Inflammatory macrophage (primary cell): ENCODE data around the gene MCUR1.
"Not testable (repeated sequence)": the region's sequence is repeated elsewhere in the genome, so short reads cannot be mapped to it uniquely, and the experiment has no call there.

Experiments used
- DNase-seq, 2 donors: peaks; one replicate each; pipeline ENCODE4 v3.0.0-alpha.2; 2020 to 2022

The MCUR1 gene

DNA sequence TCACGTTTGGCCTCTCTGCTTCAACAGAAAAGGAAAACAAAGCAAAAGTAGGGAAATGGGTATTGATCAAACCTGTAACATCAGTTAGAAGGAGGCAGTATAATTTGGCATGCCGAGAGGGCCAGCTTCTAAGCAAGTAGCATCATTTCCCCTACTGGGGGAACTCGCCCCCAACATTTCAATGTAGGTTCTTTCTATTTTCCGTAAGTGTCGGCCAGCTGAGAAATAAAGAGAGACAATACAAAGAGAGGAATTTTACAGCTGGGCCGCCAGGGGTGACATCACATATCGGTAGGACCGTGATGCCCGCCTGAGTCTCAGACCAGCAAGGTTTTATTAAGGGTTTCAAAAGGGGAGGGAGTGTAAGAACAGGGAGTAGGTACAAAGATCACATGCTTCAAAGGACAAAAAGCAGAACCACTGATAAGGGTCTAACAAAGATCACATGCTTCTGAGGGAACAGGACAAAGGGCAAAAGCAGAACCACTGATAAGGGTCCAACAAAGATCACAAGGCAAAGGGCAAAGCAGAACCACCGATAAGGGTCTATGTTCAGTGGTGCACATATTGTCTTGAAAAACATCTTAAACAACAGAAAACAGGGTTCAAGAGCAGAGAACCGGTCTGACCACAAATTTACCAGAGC lies 14.4 kb upstream of the MCUR1 start:
- DNase-seq: not testable (repeated sequence)

DNA sequence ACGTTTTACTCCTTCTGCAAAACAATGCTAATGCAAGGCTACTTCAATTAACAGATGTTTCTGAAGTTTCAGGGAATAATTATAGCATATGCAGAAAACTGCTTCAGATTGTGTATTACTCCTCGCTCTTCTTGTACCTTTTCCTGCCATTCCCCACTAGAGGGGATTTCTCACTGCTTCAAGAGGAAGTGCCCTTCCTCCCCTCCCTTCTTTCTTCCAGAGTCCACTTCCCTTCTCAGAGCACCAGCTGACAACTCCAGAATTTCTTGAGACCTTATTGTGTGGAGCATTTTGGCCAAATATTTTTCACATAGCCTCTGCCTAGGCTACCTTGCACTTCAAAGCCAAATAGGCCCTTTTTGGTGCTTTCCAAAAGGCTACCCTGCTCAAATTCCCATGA lies 12.7 kb upstream of the MCUR1 start:
- peak; percentile 16 to 17 for DNase-seq

DNA sequence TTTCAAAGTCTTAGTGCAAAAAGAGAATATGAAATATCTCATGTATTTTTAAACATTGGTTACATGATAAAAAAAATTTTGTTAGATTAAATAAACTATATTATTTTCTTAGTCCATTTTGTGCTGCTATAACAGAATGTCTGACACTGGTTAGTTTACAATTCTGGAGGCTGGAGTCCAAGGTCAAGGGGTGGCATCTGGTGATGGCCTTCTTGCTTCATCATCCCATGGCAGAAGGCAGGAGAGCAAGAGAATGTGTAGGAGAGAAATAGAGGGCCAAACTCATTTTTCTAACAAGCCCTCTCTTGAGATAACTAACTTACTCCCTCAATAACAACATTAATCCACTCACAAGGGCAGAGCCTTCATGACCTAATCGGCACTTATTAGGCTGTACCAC lies 11.5 kb upstream of the MCUR1 start:
- no peak for DNase-seq

DNA sequence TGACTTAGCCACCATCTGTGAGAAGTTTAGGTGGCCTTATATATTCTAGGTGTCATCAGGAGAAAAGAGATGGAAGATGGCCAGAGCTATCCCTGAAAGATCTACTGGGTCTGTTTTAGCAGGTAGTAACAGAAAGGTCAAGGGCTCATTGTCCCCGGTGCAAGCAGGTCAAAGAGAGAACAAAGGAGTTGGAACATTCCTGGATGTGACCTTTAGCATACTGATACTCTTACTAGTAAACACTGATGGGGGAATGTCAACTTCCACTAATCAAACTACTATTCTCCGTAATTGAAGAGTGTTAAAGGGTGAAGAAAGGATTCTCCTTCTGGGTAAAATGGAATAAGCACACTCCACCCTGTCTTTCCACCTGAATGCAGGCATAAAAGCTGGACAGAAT lies 4.0 kb upstream of the MCUR1 start:
- DNase-seq: no peak

DNA sequence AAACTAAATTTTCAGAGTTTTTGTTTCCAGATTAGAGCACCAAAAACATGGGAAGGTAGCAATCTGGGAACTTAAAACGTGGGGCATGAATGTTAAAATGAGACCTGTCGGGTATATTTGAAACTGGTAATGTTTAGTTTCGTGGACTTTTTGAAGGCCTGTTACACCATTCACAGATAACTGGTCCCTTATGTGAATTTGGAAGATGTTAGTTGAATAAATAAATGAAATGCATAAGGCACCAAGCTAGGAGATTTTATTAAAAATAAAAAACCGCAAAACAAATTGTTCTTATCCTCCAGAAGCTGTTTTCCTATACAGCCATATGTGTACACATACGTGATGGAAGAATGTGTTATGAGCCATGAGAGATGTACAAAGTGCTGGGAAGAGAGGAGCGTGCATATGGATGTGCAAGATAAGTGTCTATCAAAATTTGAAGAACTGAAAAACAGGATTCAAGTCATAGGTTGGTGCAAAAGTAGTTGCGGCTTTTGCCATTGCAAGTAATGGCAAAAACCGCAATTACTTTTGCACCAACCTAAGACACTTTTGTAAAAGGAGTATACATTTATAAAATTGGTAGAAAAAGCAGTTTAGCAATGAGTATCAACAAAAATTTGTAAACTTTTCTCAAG lies 700 bp upstream of the MCUR1 start:
- peak in 1 of 2 donors; percentile 18 for DNase-seq

DNA sequence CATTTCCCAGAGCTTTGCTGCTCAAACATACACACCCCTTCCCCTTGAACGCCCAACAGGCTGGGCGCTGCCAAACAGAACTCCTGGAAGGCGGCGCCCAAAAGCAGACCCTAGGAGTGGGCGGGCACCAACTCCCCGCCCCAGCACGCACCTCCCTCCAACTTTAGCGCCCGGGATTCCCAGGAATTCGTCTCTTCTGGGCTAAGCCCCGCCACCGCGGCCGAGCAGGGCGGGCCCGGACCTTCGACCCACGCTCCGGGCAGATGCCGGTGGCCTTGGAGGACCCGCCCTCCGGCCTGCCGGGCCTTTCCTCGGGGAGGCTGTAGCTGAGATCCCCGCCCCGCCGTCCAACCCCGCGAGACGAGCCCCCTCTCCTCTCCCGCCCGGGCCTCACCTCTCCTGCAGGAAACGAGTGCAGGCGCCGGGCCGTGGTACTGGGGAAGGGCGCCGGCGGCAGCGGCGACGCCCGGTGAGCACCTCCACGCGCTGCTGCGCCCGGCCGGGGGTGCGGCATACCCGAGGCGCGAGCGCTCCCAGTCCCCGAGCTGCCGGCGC lies 659 bp downstream of the MCUR1 start:
- peak; percentile 35 to 56 for DNase-seq

DNA sequence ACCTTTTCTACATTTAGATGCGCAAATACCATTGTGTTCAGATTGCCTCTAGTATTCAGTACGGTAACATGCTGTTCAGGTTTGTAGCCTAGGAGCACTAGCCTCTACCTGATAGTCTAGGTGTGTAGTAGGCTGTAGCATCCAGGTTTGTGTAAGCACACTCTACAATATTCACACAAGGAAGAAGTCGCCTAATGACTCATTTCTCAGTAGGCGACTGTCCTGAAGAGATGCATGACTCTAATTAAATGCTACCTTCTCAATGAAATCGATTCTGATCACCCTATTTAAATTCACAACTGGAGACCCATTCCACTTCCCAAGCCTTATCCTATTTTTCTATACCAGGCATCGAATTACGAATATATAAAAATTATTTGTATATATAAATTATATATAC lies 1.3 kb downstream of the MCUR1 start:
- DNase-seq: no peak

DNA sequence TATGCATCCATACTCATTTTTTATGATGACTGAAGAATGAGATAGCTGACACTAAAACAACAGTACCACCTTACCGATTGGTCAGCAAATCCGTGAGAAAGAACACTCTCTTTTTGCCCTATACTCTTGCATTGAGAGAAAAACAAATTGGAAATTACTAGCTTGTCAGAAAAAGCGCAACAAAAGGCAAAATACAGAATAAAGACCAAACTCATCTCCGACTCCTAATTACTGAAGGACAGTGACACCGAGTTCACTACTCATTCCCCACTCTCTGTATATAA lies 2.1 kb downstream of the MCUR1 start:
- DNase-seq: no peak

DNA sequence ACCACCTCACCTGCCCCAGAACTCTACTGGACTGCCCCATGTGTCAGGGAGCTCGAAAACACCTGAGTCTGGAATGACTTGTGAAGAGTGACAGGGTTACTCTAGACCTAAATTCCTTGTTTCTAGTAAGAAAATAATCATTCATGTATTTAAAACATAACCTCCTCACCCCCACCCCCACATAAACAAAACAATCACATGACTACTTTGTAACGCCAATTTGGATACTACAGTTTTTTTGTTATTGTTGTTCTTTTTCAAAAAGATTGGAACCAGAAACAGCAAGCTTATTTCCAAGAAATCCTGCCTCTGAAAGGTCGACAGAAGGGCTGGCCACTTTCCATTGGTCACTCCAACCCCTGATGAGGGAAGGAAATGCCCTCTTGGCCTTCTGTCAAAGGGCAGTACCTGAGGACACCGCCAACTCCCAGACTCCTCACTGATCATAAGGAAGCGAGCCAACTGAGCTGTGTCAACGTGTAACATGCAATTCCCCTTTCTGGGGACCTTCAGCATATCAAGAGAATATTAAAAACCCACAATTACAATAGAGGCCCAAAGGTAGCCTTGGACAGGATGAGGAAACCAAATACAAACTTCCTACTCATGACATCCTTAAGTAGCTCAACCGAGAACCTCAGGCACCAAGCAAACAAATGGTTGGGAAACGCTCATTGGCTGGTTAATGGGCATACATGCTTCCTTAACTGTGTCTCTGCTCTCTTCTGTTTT lies 2.6 kb downstream of the MCUR1 start:
- peak; percentile 6 to 31 for DNase-seq

DNA sequence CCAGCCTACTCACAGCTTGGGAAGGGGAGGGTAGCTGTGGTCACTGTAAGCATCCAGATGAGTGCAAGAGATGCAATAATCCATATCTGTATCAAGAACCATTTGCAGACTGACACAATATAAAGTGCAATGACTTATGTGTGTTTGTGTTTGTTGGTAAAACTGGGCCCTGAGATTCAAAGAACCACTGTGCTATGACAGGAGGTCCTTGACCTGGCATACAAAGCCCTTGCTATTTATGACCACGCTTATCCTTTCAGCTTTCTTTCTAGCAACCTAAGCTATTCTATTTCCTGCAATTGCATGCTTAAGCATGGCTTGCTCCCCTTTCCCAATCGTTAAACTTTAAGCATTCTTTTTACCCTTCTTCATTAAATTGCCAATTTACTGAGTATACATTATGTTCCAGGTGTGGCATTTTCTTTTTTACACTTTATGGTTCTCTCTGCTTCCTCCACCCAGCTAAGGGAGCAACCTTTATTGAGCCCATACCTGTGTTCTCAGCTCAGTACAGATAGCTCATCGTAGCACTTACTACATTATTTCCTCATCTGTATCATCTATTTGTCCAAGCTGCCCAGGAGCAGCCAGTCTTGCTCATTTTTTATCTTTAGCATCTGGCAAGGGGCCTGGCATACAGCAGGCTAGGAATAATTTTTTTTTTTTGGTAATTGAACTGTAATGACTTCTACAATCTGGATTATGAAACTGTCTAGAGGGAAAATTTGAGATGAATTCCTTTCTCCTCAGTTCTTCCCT lies 3.5 kb downstream of the MCUR1 start:
- DNase-seq: no peak

DNA sequence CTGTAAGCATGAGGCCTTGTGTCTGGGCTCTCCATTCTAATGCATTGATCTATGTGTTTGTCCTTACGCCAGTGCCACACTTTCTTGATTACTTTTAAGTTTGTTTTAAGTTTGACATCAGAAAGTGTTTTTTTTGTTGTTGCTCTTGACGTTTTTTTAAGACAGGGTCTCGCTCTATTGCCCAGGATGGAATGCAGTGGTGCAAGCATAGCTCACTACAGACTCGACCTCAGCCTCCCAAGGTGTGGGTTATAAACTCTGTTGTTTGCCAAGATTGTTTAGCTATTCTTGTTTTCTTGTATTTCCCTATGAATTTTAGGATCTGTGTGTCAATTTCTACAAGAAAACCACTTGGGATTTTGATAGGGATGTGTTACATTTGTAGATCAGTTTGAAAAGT lies 5.6 kb downstream of the MCUR1 start:
- DNase-seq: no peak

DNA sequence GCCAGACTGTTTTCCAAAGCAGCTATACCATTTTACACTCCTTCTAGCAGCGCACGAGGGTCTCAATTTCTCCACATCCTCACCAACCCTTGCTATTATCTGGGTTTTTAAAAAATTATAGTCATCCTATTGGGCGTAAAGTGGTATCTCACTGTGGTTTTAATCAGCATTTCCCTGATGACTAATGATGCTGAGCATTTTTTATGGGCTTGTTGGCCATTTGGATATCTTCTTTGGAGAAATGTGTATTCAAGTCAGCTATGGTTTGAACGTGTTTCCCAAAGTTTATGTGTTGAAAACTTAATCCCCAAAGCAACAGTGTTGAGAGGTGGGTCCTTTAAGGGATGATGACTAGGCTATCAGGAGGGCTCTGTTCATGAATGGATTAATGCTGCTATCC lies 6.7 kb downstream of the MCUR1 start:
- DNase-seq: no peak

DNA sequence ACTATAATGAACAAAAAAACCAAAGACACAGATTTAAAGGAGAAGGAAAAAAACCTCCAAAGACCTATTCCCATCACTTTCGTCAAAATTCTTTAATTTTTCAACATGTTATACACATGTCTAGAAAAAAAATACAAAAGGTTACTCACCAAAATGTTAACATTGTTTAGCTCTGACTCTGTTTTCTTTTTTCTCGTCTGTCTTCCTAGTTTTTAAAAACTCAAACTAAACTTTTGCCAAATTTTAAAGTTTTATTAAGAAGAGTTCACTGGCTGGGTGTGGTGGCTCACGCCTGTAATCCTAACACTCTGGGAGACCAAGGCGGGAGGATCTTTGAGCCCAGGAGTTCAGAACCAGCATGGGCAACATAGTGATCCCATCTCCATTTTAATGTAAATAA lies 10.8 kb downstream of the MCUR1 start:
- DNase-seq: no peak

DNA sequence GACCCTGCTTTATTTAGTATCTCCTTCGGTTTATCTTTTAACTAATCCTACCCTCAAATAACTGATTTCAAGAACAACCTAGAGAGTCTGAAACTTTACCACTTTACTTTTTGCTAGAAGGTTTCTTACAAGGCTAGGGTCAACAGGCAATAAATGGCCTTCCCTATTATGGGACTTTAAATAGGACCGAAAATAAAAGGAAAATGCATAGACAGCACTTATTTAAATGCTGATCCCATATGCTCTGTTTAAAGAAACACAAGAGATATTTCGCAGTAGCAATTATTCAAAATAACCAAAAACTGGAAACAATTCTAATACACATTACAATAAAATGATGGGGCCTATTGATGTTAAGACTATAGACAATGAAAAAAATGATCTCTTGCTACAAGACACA lies 13.7 kb downstream of the MCUR1 start:
- DNase-seq: no peak

DNA sequence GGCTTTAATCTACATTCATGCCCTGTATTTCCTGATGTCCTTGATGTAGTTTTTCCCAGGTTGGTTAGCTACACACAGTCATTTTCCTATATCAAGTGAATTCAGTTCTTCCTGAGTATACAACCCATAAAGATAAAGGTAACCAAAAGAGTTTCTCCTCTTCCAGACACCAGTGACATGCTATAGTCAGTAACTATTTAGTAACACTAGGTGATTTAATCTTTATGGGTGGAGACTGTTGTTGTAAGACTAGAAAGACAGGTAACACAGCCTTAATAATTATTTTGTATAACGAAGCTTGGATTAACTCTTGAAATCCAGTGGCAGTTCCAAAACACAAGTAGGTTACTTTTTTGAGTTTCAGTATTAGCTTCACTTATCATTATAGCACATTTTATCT lies 17.6 kb downstream of the MCUR1 start:
- no peak for DNase-seq

DNA sequence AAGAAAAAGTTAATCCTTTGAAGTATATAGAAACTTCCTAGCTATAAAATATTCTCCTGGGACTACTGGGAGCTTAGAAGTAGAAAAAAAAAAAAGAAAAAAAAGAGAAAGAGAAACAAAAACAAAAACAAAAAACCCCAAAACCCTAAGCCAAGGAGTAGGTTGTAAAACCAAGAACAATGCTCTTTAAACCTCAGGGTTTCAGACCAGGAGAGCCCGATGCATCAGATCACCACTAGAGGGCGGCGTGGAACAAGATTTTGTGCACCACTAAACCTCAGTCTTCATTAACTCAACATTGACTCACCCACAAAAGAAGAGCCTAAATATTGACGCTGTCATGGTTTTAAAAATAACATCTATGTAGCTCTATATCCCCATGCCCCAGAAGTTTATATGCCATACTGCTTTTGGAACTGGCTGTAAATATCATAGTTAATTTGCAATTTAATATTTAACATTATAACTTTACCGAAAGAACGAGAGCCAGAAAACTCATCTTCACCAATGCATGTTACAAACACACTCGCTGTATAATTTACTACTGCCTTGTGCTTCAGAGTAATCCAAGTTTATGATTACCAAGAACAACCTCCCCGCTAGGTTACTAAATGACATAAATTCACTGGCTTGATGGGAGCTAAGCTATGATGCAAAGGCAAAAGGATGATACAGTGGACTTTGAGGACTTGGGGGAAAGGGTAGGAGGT lies 19.2 kb downstream of the MCUR1 start:
- peak; percentile 79 to 81 for DNase-seq

DNA sequence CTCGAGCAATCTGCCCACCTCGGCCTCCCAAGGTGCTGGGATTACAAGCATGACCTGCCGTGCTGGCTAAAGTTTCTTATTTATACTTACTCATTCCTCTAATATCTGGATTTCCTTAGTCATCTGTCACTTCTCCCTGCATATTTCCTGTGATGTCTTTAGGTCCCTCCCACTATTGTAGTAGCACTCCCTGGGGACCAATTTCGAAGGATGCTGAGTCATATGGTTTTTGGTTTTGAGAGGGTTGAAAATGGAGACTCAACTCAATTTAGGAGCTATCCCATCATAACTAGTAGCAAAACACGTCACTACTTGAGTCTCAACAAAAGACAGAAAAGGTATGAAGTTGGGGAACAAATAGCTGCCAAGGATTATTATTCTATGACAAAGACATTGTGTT lies 20.2 kb downstream of the MCUR1 start:
- no peak for DNase-seq

DNA sequence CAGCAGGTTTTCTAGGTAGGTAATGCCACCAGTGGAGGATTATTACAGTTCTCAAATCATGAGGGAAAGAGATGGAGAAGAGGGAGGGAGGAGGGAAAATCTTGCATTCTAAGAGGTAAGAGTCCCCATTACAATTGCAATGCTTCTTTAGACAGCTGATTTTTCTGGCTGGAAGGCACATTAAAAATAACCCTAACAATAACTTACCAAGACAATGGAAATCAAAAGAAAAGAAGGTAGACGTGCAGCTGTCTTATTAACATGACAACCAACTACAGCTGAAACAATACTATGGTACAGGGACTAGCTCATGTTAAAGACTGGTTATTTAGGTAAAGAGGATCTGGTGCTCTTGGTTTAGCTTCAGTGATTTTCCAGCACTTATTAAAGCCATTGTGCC lies 24.6 kb downstream of the MCUR1 start:
- DNase-seq: no peak

DNA sequence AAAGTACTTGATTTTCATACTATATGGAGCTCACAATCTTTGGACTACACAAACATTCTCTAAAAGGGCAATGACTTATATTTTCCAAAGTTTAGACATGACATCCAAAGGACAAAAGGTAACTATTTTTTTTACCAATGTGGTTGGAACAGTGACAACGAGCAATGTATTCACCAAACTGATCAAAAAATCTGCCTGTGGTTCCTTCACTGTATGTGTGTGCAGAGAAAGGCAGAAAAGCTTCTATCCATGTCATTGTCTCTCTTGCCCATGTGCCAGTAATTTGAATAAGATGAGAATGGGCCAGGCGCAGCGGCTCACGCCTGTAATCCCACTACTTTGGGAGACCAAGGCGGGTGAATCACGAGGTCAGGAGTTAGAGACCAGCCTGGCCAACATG lies 25.5 kb downstream of the MCUR1 start:
- no peak for DNase-seq

DNA sequence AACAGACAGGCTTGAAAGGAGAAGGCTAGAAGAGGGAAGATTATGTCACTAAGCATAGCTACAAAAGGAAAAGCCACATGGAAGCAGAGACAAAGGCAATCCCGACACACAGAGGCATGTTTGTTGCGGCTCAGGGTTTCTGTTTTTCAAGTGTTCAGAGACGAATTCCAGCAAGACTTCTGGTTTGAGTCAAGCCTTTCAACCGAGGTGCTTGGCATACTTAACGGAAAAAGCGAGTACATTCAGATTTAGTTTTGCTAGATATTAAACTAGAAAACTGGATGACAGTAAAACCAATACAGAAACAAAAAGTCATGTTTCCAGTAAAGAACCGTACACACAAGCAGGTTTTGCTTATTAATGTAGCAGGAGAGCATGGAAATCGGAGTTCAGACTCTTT lies 27.2 kb downstream of the MCUR1 start:
- no peak for DNase-seq

DNA sequence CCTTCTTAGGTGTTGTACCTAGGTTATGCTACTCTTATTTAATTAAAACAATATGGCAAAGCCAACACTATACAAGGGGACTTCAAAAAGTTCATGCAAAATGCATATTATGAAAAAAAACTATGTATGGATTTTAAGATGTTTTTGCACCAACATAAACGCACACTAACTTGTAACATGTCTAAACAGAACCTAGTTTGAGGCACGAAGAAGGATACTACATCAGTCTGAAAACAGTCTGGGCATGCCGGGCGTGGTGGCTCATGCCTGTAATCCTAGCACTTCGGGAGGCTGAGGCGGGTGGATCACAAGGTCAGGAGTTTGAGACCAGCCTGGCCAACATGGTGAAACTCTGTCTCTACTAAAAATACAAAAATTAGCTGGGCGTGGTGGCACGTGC lies 34.2 kb downstream of the MCUR1 start:
- DNase-seq: not testable (repeated sequence)

DNA sequence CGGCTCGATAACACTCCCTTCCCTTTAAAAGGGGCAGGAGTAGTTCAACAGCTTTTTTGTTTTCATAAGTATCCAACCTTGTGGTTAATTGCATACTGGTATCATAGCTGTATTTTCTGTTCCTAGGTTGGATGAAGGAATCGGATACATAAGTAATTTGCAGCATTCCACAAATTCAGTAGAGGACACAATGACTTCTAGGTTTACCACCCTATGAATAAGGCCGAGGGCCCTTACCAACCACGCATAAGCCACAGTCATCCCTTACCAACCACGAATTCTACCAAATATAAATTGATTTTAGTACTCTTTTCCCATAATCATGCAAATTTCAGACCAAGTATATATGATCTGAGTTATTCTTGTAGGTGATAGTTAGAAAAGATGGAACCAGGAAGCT lies 36.3 kb downstream of the MCUR1 start:
- no peak for DNase-seq

DNA sequence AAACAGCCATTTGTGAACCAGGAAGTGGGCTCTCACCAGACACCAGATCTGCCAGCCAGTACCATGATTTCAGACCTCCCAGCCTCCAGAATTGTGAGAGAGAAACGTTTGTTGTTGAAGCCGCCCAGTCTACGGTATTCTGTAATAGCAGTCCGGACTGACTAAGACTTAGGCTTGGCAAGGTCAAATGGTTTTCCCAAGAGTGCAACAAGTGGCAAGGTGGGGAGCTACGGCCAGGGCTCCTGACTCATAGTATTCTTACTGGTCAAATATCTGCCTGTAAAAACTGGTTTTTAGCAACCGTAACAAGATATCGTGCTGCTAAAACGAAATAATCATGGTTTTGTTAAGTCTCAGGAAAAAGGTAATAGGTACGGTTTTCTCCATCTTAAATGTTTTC lies 37.8 kb downstream of the MCUR1 start:
- DNase-seq: no peak
